Peyer's patch (tissue), 4 donors: ENCODE data around the gene PDGFD. TPM values are rescaled to one million over a fixed set of nuclear protein-coding genes. Genes with fewer than 3 reads are reported as not detected.

Source experiments
- DNase-seq, 3 donors: peaks; one replicate each; pipeline ENCODE4 v3.0.0-alpha.2; 2017 to 2019
- H3K27ac ChIP-seq, 4 donors: fragments of 200-600 bp; sonication (generic); one replicate each; pipeline ENCODE4 v1.5.1; 2016 to 2019
- H3K27me3 ChIP-seq, 2 donors: fragments of 200-600 bp; sonication (generic); one replicate each; pipeline ENCODE4 v1.5.1; 2019
- H3K36me3 ChIP-seq, 3 donors: fragments of 200-600 bp; sonication (generic); one replicate each; pipeline ENCODE4 v1.5.1; 2016 to 2019
- H3K4me1 ChIP-seq, 4 donors: fragments of 200-600 bp; sonication (generic); one replicate each; pipeline ENCODE4 v1.5.1; 2016 to 2019
- H3K4me3 ChIP-seq, 4 donors: fragments of 200-600 bp; sonication (generic); 1 replicate in 3 of 4; 2 replicates in 1 of 4; pipeline ENCODE4 v1.5.1; 2016 to 2019; ENCODE audit warnings: mild to moderate bottlenecking in 1 of 4
- H3K9me3 ChIP-seq, 4 donors: fragments of 200-600 bp; sonication (generic); one replicate each; pipeline ENCODE4 v1.5.1; 2016 to 2019; ENCODE audit warnings: mild to moderate bottlenecking in 1 of 4
- POLR2A ChIP-seq, 2 donors: fragments of 450-650 bp; IDR thresholded peaks; one replicate each; pipeline ENCODE4 v1.5.1; 2017; ENCODE audit warnings: antibody characterized with exemption in 2 of 2, mild to moderate bottlenecking in 2 of 2, moderate library complexity in 2 of 2
- total RNA-seq, 4 donors: library from RNA; depleted of rRNA; stranded (reverse); fragments of >200 nt; gene quantifications; one replicate each; pipeline ENCODE4 v1.1.0, GENCODE V29; 2016
- TF ChIP-seq, protein P1 (sequence below), 6 experiments: fragments of 450-650 bp in 4 of 6; fragments of 200-600 bp in 2 of 6; sonication (generic) in 1 of 6; IDR thresholded peaks; one replicate each; pipeline ENCODE4 v1.5.1; 2017 to 2019; ENCODE audit warnings: antibody characterized with exemption in 6 of 6, mild to moderate bottlenecking in 3 of 6, moderate library complexity in 1 of 6

PDGFD gene
- total RNA-seq, 4 donors from 2014 or later, result 0.83 to 1.9 (median 1.7) TPM

GRCh38 chr11:104191124-104191523 is 27.2 kb upstream of the PDGFD start:
- Histone ChIP-seq H3K4me3 (no peak overlapping the region), H3K36me3 (no peaks in the 10 kb centered on the region), H3K27ac (no peak overlapping the region), H3K4me1 (no peaks in the 10 kb centered on the region), H3K27me3 (no peaks in the 10 kb centered on the region), H3K9me3 (no peaks in the 10 kb centered on the region)
- TF ChIP-seq, protein P1, sequence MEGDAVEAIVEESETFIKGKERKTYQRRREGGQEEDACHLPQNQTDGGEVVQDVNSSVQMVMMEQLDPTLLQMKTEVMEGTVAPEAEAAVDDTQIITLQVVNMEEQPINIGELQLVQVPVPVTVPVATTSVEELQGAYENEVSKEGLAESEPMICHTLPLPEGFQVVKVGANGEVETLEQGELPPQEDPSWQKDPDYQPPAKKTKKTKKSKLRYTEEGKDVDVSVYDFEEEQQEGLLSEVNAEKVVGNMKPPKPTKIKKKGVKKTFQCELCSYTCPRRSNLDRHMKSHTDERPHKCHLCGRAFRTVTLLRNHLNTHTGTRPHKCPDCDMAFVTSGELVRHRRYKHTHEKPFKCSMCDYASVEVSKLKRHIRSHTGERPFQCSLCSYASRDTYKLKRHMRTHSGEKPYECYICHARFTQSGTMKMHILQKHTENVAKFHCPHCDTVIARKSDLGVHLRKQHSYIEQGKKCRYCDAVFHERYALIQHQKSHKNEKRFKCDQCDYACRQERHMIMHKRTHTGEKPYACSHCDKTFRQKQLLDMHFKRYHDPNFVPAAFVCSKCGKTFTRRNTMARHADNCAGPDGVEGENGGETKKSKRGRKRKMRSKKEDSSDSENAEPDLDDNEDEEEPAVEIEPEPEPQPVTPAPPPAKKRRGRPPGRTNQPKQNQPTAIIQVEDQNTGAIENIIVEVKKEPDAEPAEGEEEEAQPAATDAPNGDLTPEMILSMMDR (IDR thresholded peaks at IDR 0.05), result no peak
- no peak for TF ChIP-seq POLR2A (IDR thresholded peaks at IDR 0.05)
- DNase-seq, result no peak

GRCh38 chr11:104183593-104183992 is 19.6 kb upstream of the PDGFD start:
- Histone ChIP-seq H3K27ac (no peak overlapping the region), H3K27me3 (no peaks in the 10 kb centered on the region), H3K4me3 (no peak overlapping the region), H3K9me3 (no peaks in the 10 kb centered on the region), H3K4me1 (no peaks in the 10 kb centered on the region), H3K36me3 (no peaks in the 10 kb centered on the region)
- DNase-seq, result no peak
- TF ChIP-seq, protein P1 (IDR thresholded peaks at IDR 0.05), result no peak
- TF ChIP-seq POLR2A (IDR thresholded peaks at IDR 0.05), result no peak

DNA sequence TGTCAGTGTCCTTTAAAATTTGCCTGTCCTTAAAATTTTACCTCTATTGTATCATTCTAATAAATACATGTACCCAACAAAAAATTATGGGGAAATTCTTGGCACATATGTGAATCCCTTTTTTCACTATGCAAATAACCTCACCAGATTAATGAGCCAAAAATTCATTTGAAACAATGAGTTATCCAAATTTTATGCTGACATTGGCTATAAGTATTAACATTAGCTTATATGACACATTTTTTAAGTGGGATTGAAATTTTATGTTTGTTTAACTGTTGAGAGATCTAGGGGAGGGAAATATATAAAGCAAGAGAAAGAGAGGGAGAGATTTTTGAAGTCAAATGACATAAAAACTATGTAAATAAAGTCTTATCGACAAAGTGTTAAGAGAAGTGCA is 11.8 kb upstream of the PDGFD start:
- no peaks in the 10 kb centered on the region for H3K27me3 ChIP-seq

DNA sequence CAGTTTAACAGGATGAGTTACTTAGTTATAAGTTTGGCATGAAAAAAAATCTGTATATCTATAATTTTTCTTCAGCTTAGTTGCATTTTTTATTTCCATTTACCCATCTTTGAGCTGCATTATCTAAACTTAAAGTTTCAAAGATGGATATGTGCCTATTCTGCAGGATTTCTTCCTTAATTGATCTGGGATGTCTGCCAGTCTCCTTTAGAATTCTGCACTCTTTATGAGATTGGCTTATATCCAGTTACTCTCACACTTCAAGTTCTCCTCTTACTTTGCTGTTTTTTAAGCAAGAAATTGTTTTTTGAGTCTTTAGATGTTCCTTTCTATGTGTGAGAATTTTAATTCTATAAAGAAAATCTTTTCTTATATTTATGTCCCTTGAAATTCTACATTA is 5.1 kb upstream of the PDGFD start:
- H3K27me3 ChIP-seq, result no peaks in the 10 kb centered on the region
- no peak overlapping the region for H3K4me3 ChIP-seq
- no peaks in the 10 kb centered on the region for H3K9me3 ChIP-seq
- H3K36me3 ChIP-seq, result no peaks in the 10 kb centered on the region
- no peak overlapping the region for H3K27ac ChIP-seq
- no peak for DNase-seq
- no peak for TF ChIP-seq POLR2A (IDR thresholded peaks at IDR 0.05)
- TF ChIP-seq, protein P1 (IDR thresholded peaks at IDR 0.05), result no peak
- H3K4me1 ChIP-seq, result peaks cover 0 to under 1% (median 0%) of the 10 kb centered on the region in 4 donors

More for the DNA sequence above, 11.8 kb upstream of the PDGFD start:
- Histone ChIP-seq H3K9me3 (no peaks in the 10 kb centered on the region), H3K27ac (no peak overlapping the region), H3K4me1 (no peaks in the 10 kb centered on the region), H3K36me3 (no peaks in the 10 kb centered on the region), H3K4me3 (no peak overlapping the region)
- TF ChIP-seq POLR2A (IDR thresholded peaks at IDR 0.05), result no peak
- TF ChIP-seq, protein P1 (IDR thresholded peaks at IDR 0.05), result no peak
- DNase-seq, result no peak

GRCh38 chr11:104165014-104165413 is 1.1 kb upstream of the PDGFD start:
- DNase-seq, result no peak
- no peak overlapping the region for H3K27ac ChIP-seq
- TF ChIP-seq POLR2A (IDR thresholded peaks at IDR 0.05), result no peak
- TF ChIP-seq, protein P1 (IDR thresholded peaks at IDR 0.05), result no peak

More at GRCh38 chr11:104165014-104165413, 1.1 kb upstream of the PDGFD start:
- Histone ChIP-seq H3K36me3 (no peaks in the 10 kb centered on the region), H3K27me3 (no peaks in the 10 kb centered on the region), H3K9me3 (no peaks in the 10 kb centered on the region), H3K4me3 (no peak overlapping the region), H3K4me1 (peaks cover 0 to 12% (median 0%) of the 10 kb centered on the region in 4 donors)
